Measurements from ENCODE around the gene IL22RA1. TPM values are rescaled to one million over a fixed set of nuclear protein-coding genes. Genes with fewer than 3 reads are reported as not detected.

IL22RA1 gene
- total and polyA plus RNA-seq, 2 of the 8 experiments (the other 6 are each of a cell fraction or from before 2014, with no cell fraction given), result 0.17 to 0.32 TPM

- no peak for FAIRE-seq
- Histone ChIP-seq H3K56ac (replicated peaks; ENCODE audit: insufficient read length, low read depth, low read length) (no peak overlapping the region), H3K9ac (replicated peaks in 1 of 4; ENCODE audit: extremely low read depth in 1 of 4, low read depth in 3 of 4, low read length in 3 of 4) (no peak overlapping the region), H4K5ac (ENCODE audit: insufficient read length, low read depth, low read length) (no peak overlapping the region), H4K91ac (replicated peaks; ENCODE audit: insufficient read length, low read length) (no peak overlapping the region), H2BK12ac (ENCODE audit: low read depth, low read length) (no peak overlapping the region), H2BK120ac (replicated peaks; ENCODE audit: low read depth, low read length) (no peak overlapping the region), H4K20me1 (replicated peaks in 1 of 2; ENCODE audit: control insufficient read depth in 1 of 2, insufficient read depth in 2 of 2, low read length in 2 of 2) (no peaks in the 10 kb centered on the region), H3K79me1 (ENCODE audit: low read depth, low read length) (no peaks in the 10 kb centered on the region), H3K23ac (ENCODE audit: insufficient read length) (no peak overlapping the region), H3K27me3 (replicated peaks in 1 of 4; ENCODE audit: control insufficient read depth in 3 of 4, extremely low read depth in 1 of 4, insufficient read depth in 3 of 4, low read length in 3 of 4) (no peaks in the 10 kb centered on the region; a peak in 3 of 7 replicates), H3K79me2 (ENCODE audit: control insufficient read depth in 1 of 2, insufficient read depth in 2 of 2, low read length in 2 of 2) (no peaks in the 10 kb centered on the region), H3K23me2 (ENCODE audit: low read depth, low read length) (no peaks in the 10 kb centered on the region), H3K18ac (ENCODE audit: extremely low read depth, low read length) (no peak overlapping the region), H4K8ac (ENCODE audit: extremely low read depth, insufficient read depth, low read length) (no peak overlapping the region), H2BK20ac (ENCODE audit: low read length) (no peak overlapping the region), H3K4me1 (replicated peaks in 1 of 4; ENCODE audit: control insufficient read depth in 3 of 4, insufficient read depth in 4 of 4, low read length in 3 of 4) (peaks cover 0 to 3% (median under 1%) of the 10 kb centered on the region in 4 experiments; a peak in 4 of 7 replicates), H3K4me3 (ENCODE audit: extremely low read depth in 1 of 4, insufficient read depth in 2 of 4, low read depth in 3 of 4, low read length in 4 of 4) (no peak overlapping the region), H3K27ac (ENCODE audit: low read depth, low read length) (no peak overlapping the region), H3K4me2 (ENCODE audit: insufficient read depth in 1 of 2, low read depth in 2 of 2, low read length in 2 of 2) (no peak overlapping the region), H3K4ac (replicated peaks; ENCODE audit: insufficient read length, low read depth, low read length) (no peak overlapping the region), H2BK15ac (ENCODE audit: low read length) (no peak overlapping the region), H3K36me3 (ENCODE audit: control insufficient read depth in 2 of 4, insufficient read depth in 4 of 4, low read length in 3 of 4) (no peaks in the 10 kb centered on the region), H2AK5ac (ENCODE audit: low read depth, low read length) (no peak overlapping the region), H2AFZ (ENCODE audit: low read length) (no peak overlapping the region), H2BK5ac (ENCODE audit: low read depth, low read length) (no peak overlapping the region), H3K14ac (ENCODE audit: insufficient read length) (no peak overlapping the region), H3K9me3 (ENCODE audit: insufficient read depth in 2 of 2, low read depth in 1 of 2, low read length in 1 of 2) (peaks cover 2 to 5% of the 10 kb centered on the region in 2 experiments; a peak in 1 of 4 replicates)
- no peak for TF ChIP-seq HDAC6 (IDR thresholded peaks at IDR 0.05; ENCODE audit: low read depth, low read length)
- no peak for TF ChIP-seq TAF7 (optimal IDR thresholded peaks at IDR 0.05; ENCODE audit: borderline replicate concordance, low read depth, low read length)
- TF ChIP-seq KDM5A (IDR thresholded peaks at IDR 0.05; ENCODE audit: low read length), result no peak
- TF ChIP-seq SRF (IDR thresholded peaks at IDR 0.05; ENCODE audit: low read depth, low read length), result no peak
- no peak for TF ChIP-seq POLR2A (IDR thresholded peaks at IDR 0.05; ENCODE audit: control extremely low read depth in 1 of 2, low read depth in 2 of 2, low read length in 2 of 2)
- TF ChIP-seq RXRA (IDR thresholded peaks at IDR 0.05; ENCODE audit: insufficient read depth, low read depth, low read length), result no peak
- TF ChIP-seq, protein P1, sequence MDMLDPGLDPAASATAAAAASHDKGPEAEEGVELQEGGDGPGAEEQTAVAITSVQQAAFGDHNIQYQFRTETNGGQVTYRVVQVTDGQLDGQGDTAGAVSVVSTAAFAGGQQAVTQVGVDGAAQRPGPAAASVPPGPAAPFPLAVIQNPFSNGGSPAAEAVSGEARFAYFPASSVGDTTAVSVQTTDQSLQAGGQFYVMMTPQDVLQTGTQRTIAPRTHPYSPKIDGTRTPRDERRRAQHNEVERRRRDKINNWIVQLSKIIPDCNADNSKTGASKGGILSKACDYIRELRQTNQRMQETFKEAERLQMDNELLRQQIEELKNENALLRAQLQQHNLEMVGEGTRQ (IDR thresholded peaks at IDR 0.05; ENCODE audit: low read length), result no peak
- TF ChIP-seq JUN (IDR thresholded peaks at IDR 0.05; ENCODE audit: low read depth, low read length), result no peak
- TF ChIP-seq GTF2F1 (IDR thresholded peaks at IDR 0.05; ENCODE audit: borderline replicate concordance, low read depth, low read length), result no peak
- no peak for TF ChIP-seq CBX5 (IDR thresholded peaks at IDR 0.05; ENCODE audit: low read depth, low read length)
- TF ChIP-seq SUZ12 (IDR thresholded peaks at IDR 0.05; ENCODE audit: low read length), result no peak
- TF ChIP-seq HDAC2 (IDR thresholded peaks at IDR 0.05; ENCODE audit: borderline replicate concordance in 1 of 2, low read depth in 2 of 2, low read length in 2 of 2), result no peak
- POLR2A ChIA-PET (ENCODE audit: partially characterized antibody), result interaction anchor here (0.7 to 1.9 kb wide), 3 partner anchors 13 to 54 kb away, joined by 3 to 19 read pairs (median 3); no protein-coding TSS in a partner anchor
- CTCF ChIA-PET (ENCODE audit: partially characterized antibody), result interaction anchor here (0.9 to 1.7 kb wide), 10 partner anchors 9 to 315 kb away, joined by 3 to 7 read pairs (median 4); partner anchors contain the start of gene MYOM3
- 80% methylated on average over 4 of the region's 4 CpGs; no CpG with 5 or more reads in 1 of the 2 experiments for WGBS, 2 experiments (ENCODE audit: extremely low coverage in 1 of 2, insufficient coverage in 1 of 2, insufficient read length in 1 of 2, insufficient replicate concordance in 2 of 2, low coverage in 1 of 2, low lambda C conversion rate in 2 of 2, missing lambda C conversion rate in 1 of 2)
- no peak for DNase-seq (ENCODE audit: low read depth in 1 of 2, low spot score in 2 of 2)
These were observed 17.5 kb downstream of the IL22RA1 start for GRCh38 chr1:24125456-24125855.
